Adrenal gland (tissue), 5 donors: ENCODE data around the gene PARG.

Experiments used
- CTCF ChIP-seq, 6 experiments: fragments of 450-650 bp in 4 of 6; fragments of 200-600 bp in 2 of 6; sonication (generic) in 1 of 6; IDR thresholded peaks; 1 replicate in 5 of 6; 2 replicates in 1 of 6; pipeline versions ENCODE4 v1.5.1 to v1.8.0; 2016 to 2021; ENCODE audit warnings: antibody characterized with exemption in 6 of 6, mild to moderate bottlenecking in 2 of 6, moderate library complexity in 1 of 6
- POLR2A ChIP-seq, 2 donors: fragments of 450-650 bp; IDR thresholded peaks; one replicate each; pipeline ENCODE4 v1.6.1; 2017; ENCODE audit warnings: antibody characterized with exemption in 2 of 2, mild to moderate bottlenecking in 2 of 2, moderate library complexity in 1 of 2
- donor health status: DM: no; HTN: no; CAD: no.

GRCh38 chr10:49817845-49818244 lies 124.0 kb downstream of the PARG start:
- TF ChIP-seq CTCF (IDR thresholded peaks at IDR 0.05) (no peak), POLR2A (IDR thresholded peaks at IDR 0.05) (no peak)
